Measurements from ENCODE around the gene SLC25A38.

- TF ChIP-seq, protein P1, sequence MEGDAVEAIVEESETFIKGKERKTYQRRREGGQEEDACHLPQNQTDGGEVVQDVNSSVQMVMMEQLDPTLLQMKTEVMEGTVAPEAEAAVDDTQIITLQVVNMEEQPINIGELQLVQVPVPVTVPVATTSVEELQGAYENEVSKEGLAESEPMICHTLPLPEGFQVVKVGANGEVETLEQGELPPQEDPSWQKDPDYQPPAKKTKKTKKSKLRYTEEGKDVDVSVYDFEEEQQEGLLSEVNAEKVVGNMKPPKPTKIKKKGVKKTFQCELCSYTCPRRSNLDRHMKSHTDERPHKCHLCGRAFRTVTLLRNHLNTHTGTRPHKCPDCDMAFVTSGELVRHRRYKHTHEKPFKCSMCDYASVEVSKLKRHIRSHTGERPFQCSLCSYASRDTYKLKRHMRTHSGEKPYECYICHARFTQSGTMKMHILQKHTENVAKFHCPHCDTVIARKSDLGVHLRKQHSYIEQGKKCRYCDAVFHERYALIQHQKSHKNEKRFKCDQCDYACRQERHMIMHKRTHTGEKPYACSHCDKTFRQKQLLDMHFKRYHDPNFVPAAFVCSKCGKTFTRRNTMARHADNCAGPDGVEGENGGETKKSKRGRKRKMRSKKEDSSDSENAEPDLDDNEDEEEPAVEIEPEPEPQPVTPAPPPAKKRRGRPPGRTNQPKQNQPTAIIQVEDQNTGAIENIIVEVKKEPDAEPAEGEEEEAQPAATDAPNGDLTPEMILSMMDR (IDR thresholded peaks at IDR 0.05; ENCODE audit: low read depth, low read length), result no peak
- TF ChIP-seq EZH2phosphoT487 (IDR thresholded peaks at IDR 0.05; ENCODE audit: low read depth), result no peak
These were observed 46.3 kb downstream of the SLC25A38 start for GRCh38 chr3:39429466-39429865.

All from OCI-LY3 (cell line).